ENCODE measurements around the gene HPSE2. TPM values are rescaled to one million over a fixed set of nuclear protein-coding genes. Genes with fewer than 3 reads are reported as not detected.

Gene HPSE2
- total RNA-seq, 2 experiments from 2014 or later: not detected

DNA sequence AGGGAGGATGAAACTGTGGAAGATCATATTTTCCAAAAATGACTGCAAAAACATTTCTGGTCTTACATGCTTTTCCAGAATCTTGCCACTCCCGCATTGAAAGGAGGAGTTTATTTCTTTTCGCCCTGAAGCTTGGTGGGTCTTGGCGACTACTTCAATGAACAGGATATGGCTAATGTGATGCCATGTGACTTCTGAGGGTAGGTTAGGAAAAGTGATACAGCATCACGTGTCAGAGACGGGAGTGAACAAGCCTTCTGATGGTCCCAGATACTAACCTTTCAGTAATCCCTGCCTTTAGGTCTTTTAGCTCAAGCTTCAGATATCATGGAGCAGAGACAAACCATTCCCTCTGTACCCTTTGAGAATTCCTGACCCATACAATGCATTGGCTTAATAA, 596.7 kb downstream of the HPSE2 start:
- no peaks in the 10 kb centered on the region for H3K36me3 ChIP-seq (ENCODE audit: insufficient read depth, low read length)
- POLR2A ChIA-PET: no interaction called here
- Mint-ChIP-seq H3K36me3 (ENCODE audit: low read depth) (no peaks in the 10 kb centered on the region), H3K27me3 (peaks cover 14% of the 10 kb centered on the region), H3K4me1 (ENCODE audit: low read depth) (no peaks in the 10 kb centered on the region), H3K27ac (no peak overlapping the region), H3K4me3 (no peak overlapping the region), H3K9me3 (no peaks in the 10 kb centered on the region)
- CTCF ChIA-PET: no interaction called here
- H3K4me1 ChIP-seq (ENCODE audit: insufficient read depth, low read length): no peaks in the 10 kb centered on the region
- H3K9me3 ChIP-seq (ENCODE audit: control insufficient read depth in 1 of 2, insufficient read depth in 1 of 2, low read length in 2 of 2): no peaks in the 10 kb centered on the region
- ATAC-seq (ENCODE audit: poor library complexity) (no peak), DNase-seq (no peak)
- H3K4me3 ChIP-seq (ENCODE audit: low read length): no peak overlapping the region
- H3K27ac ChIP-seq (ENCODE audit: low read depth in 1 of 2, low read length in 2 of 2): no peak overlapping the region
- intact Hi-C loops (cut with DNase I, micrococcal nuclease): no loop called here
- peaks cover 0 to 8% of the 10 kb centered on the region in 2 experiments for H3K27me3 ChIP-seq (ENCODE audit: control insufficient read depth in 1 of 2, insufficient read depth in 2 of 2, low read length in 2 of 2)
- TF ChIP-seq, protein P1, sequence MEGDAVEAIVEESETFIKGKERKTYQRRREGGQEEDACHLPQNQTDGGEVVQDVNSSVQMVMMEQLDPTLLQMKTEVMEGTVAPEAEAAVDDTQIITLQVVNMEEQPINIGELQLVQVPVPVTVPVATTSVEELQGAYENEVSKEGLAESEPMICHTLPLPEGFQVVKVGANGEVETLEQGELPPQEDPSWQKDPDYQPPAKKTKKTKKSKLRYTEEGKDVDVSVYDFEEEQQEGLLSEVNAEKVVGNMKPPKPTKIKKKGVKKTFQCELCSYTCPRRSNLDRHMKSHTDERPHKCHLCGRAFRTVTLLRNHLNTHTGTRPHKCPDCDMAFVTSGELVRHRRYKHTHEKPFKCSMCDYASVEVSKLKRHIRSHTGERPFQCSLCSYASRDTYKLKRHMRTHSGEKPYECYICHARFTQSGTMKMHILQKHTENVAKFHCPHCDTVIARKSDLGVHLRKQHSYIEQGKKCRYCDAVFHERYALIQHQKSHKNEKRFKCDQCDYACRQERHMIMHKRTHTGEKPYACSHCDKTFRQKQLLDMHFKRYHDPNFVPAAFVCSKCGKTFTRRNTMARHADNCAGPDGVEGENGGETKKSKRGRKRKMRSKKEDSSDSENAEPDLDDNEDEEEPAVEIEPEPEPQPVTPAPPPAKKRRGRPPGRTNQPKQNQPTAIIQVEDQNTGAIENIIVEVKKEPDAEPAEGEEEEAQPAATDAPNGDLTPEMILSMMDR (IDR thresholded peaks at IDR 0.05): no peak

DNA sequence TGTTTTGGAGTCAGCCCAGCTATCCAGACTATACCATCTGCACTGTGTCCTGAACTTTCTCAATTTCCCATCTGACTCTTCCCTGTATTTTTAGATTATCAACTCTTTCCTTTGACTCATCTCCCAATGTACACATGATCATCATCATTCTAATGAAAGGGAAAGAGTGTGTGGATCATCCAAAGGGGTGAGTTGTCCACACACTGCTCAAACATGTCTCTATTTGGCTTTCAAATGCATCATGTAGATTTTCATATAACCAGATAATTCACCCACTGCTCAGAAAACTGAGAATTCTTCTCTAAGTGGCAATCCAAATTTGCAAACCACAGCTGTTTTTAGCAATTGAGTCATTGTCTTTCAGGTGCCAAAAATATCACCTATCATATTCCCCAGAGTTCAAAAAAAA, 598.7 kb downstream of the HPSE2 start:
- no peaks in the 10 kb centered on the region for H3K4me1 Mint-ChIP-seq (ENCODE audit: low read depth)
- TF ChIP-seq, protein P1 (IDR thresholded peaks at IDR 0.05): no peak
- no peak overlapping the region for H3K4me3 ChIP-seq (ENCODE audit: low read length)
- no peak overlapping the region for H3K27ac Mint-ChIP-seq
- POLR2A ChIA-PET: no interaction called here
- ATAC-seq (ENCODE audit: poor library complexity) (no peak), DNase-seq (no peak)
- CTCF ChIA-PET: no interaction called here
- H3K9me3 Mint-ChIP-seq: no peaks in the 10 kb centered on the region
- no peak overlapping the region for H3K4me3 Mint-ChIP-seq
- no peaks in the 10 kb centered on the region for H3K9me3 ChIP-seq (ENCODE audit: control insufficient read depth in 1 of 2, insufficient read depth in 1 of 2, low read length in 2 of 2)
- no peak overlapping the region for H3K27ac ChIP-seq (ENCODE audit: low read depth in 1 of 2, low read length in 2 of 2)
- peaks cover 18% of the 10 kb centered on the region for H3K27me3 Mint-ChIP-seq
- H3K36me3 Mint-ChIP-seq (ENCODE audit: low read depth): no peaks in the 10 kb centered on the region
- H3K4me1 ChIP-seq (ENCODE audit: insufficient read depth, low read length): no peaks in the 10 kb centered on the region
- peaks cover 0 to 7% of the 10 kb centered on the region in 2 experiments for H3K27me3 ChIP-seq (ENCODE audit: control insufficient read depth in 1 of 2, insufficient read depth in 2 of 2, low read length in 2 of 2)
- no peaks in the 10 kb centered on the region for H3K36me3 ChIP-seq (ENCODE audit: insufficient read depth, low read length)
- intact Hi-C loops (cut with DNase I, micrococcal nuclease): no loop called here

DNA sequence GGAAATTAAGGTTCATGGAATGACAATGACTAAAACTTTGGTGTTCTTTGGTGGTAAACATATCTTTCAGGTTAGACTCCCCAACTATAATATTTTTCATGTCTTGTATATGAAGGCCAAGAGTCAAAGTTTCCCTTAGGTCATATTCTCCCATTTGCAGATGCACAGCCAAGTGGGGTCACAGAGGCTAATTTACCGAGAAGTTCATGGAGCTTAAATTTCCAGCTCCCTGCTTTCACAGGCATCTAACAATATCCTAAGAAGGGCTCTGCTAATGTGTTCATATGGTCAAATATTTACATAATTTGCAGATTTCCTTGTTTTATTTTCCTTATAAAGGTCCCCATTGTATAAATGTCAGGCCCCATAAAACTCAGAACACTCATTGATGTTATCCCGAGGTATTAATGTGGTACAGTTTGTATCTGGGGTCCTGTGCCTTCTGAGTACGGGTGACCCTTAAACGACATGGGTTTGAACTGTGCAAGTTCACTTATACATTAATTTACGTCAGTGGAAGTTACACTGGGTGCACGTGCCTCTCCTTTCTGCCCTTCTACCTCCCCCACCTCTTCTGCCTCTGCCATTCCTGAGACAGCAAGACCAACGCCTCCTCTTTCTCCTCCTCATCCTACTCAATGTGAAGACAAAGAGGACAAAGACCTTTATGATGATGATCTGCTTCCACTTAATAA, 603.0 kb downstream of the HPSE2 start:
- intact Hi-C loops (cut with DNase I, micrococcal nuclease): no loop called here
- ChIA-PET CTCF (no interaction called here), POLR2A (no interaction called here)
- H3K9me3 Mint-ChIP-seq: no peaks in the 10 kb centered on the region
- no peaks in the 10 kb centered on the region for H3K4me1 ChIP-seq (ENCODE audit: insufficient read depth, low read length)
- H3K4me3 ChIP-seq (ENCODE audit: low read length): no peak overlapping the region
- no peak overlapping the region for H3K27ac Mint-ChIP-seq
- H3K4me3 Mint-ChIP-seq: no peak overlapping the region
- H3K9me3 ChIP-seq (ENCODE audit: control insufficient read depth in 1 of 2, insufficient read depth in 1 of 2, low read length in 2 of 2): no peaks in the 10 kb centered on the region
- TF ChIP-seq, protein P1 (IDR thresholded peaks at IDR 0.05): no peak
- H3K36me3 Mint-ChIP-seq (ENCODE audit: low read depth): no peaks in the 10 kb centered on the region
- DNase-seq (no peak), ATAC-seq (ENCODE audit: poor library complexity) (no peak)
- H3K27me3 ChIP-seq (ENCODE audit: control insufficient read depth in 1 of 2, insufficient read depth in 2 of 2, low read length in 2 of 2): peaks cover 0 to 7% of the 10 kb centered on the region in 2 experiments
- H3K36me3 ChIP-seq (ENCODE audit: insufficient read depth, low read length): no peaks in the 10 kb centered on the region
- peaks cover 18% of the 10 kb centered on the region for H3K27me3 Mint-ChIP-seq
- no peak overlapping the region for H3K27ac ChIP-seq (ENCODE audit: low read depth in 1 of 2, low read length in 2 of 2)
- no peaks in the 10 kb centered on the region for H3K4me1 Mint-ChIP-seq (ENCODE audit: low read depth)

All from CD4-positive, alpha-beta T cell (primary cell).